8988T (cell line): ENCODE results near the gene SYAP1.
"Not testable (repeated sequence)": the region's sequence is repeated elsewhere in the genome, so short reads cannot be mapped to it uniquely, and the experiment has no call there.

ENCODE experiments used
- DNase-seq: peaks from one replicate; pipeline ENCODE4 v3.0.0; 2011

The SYAP1 gene

DNA sequence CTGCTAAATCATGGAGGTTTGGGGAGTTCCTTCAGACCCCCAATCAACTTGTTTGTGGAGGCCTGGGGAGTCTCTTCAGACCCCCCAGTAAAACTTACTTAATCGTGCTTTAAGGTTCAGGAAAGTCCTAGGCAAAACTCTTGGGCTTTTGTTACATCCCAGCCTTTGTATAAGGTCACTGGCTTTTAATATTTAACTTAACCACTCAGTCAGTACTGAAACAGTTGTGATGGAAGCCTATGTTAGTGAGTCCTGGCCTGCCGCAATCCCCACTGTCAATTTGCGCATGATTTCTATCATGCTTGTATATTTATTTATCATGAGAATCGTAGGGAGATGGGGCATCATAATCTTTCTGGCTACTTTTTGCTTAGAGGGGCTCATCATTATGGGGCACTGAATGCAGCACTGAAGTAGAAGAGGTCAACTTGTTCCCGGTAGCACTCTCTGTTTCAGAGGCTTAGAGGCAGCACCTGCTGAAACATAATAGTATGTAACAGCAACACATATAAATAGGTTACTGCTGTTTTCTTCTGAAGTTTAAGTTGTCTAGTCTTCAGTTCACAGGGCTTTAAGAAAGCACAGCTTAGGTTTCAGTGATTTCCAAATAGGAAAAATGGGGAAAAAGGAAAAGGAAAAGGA lies 7.1 kb downstream of the SYAP1 start:
- not testable (repeated sequence) for DNase-seq

DNA sequence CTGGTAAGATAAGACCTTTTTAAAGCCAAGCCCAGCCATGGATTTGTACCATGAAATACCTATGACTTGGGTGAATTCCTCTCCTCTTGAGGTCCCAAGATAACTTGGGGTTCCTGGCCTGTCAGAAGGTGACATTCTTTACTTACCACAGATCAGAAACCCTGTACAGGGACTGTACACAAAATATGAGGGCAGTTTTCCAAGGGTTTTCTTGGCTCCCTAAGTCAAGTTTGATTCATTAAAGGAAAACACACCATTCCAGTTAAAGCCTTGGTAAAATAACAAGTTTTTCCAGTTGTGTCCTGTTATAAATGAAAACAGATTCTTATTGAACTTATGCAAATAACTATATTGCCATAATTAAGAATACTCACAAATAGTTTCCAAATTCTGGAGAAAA lies 8.2 kb downstream of the SYAP1 start:
- DNase-seq = no peak

DNA sequence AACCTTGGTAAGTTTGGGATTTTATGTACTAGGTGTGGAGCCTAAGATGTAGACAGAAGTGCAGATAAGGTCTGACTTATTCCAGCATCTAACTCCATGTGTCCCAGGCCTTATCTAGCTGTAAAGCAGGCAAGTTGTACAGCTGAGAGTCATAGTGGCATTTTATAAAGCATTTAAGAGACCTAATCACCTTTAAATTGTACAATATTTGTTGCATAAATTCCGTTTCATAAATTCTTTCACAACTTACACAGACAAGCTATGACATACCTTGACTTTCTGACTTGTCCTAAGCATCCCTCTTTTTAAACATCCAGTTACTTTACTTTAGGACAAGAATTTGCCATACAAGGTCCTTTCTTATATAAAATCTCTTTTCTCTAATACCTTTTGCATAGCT lies 11.0 kb downstream of the SYAP1 start:
- DNase-seq = no peak

DNA sequence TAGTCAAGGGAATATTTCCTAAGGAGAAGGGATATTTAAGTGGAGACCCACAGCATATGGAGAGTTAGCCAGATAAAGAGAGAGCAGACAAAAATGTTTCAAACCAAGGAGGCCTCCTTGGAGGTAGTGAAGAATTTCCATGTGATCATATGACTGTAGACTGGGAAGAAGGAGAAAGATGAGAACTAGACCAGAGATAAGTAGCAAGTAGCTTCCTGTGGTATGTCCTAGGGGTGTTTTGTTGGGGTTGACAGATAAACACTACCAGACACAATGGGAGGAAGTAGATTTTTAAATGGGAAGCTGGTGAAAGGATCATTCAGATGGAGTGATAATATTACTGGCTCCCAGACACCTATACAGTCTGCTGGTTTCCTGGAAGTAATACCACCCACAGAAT lies 13.6 kb downstream of the SYAP1 start:
- no peak for DNase-seq

DNA sequence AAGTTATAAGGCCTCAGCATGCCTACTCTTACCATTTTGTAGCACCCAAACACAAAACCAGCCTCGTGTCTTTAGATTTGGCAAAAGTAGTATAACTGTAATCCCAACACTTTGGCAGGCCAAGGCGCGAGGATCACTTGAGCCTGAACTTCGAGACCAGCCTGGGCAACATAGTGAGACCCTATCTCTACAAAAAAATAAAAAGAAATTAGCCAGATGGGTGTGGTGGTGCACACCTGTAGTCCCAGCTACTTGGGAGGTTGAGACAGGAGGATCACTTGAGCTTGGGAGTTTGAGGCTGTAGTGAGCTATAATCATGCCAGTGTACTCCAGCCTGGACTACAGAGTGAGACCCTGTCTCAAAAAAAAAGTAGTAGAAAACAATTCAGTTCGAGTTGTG lies 17.6 kb downstream of the SYAP1 start:
- no peak for DNase-seq

DNA sequence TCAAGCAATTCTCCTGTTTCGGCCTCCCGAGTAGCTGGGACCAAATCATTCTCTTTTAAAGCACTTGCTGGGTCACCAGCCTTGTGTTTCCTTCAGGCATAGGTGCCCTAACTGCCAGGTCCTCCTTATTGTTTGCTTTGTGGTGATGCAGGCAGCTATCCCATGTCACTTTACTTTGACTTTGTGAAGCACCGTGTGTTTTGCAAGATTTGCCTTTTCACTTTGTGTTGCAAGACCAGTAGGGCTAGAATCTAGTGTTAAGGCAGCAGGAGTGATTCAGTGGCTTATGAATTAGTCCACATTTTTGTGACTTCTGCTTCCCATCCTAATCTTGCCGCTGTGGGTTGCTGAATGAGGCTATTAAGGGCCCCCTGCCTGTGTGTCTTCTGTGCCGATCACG lies 20.2 kb downstream of the SYAP1 start:
- DNase-seq = no peak

DNA sequence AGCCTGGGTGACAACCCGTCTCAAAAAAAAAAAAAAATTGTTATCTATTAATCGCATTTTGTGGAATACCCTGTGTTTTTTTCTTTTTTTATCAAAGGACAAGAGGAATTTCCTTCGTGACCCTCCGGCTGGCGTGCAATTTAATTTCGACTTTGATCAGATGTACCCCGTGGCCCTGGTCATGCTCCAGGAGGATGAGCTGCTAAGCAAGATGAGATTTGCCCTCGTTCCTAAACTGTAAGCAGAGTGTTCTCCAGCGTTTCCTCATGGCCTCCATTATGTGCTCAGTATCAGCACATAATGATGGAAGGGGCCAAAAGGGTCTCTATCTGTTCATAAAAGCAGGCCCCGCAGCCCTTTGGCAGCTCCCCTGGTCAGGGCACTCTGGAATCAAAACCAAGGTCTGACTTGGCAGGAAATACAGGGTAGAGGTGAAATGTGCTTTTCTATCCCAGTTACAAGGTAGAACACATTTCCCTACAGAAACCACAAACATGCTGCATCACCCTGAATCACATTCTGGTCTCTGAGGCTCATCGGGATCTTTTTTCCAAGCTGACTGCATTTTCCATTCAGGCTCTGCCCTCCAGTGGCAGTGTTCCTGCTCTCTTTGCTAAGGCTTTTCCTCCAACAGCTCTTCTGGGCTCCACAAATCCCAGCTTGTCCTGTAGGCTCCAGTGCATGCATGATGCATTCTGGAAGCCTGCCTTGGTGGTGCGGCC lies 24.4 kb downstream of the SYAP1 start:
- peak; percentile 24 for DNase-seq

DNA sequence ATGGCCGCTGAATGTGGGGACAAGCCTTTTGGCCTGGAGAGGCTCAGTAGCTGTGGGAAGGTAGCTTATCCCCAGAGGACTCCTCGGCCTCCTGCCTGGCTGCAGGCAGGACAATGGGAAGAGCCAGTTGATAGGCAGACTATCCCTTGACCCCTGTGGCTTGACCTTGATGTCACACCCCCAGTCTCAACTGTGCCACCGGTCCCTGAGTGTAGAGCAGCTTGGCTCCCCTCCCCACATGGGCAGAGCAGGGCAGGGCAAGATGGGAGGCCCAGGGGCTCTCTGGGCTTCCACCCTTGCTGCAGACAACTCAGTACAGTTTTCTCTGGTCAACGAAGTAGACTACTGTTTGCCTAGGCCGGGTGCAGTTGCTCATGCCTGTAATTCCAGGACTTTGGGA lies 25.7 kb downstream of the SYAP1 start:
- no peak for DNase-seq

DNA sequence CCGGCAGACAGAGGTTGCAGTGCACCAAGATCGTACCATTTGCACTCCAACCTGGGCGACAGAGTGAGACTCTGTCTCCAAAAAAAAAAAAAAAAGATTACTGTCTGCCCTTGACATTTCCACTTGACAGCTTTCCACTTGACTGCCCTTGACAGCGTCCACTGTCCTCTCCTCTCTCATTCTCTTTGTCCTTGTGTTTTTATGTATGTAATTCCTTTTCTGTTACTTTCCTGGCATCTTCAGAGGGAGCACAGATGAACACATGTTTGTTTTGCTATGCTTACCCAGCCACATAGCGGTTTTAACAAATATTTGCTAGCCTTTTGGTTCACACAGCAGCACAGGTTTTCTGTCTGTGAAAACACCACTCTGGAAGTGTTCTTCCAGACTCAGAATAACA lies 26.2 kb downstream of the SYAP1 start:
- no peak for DNase-seq

DNA sequence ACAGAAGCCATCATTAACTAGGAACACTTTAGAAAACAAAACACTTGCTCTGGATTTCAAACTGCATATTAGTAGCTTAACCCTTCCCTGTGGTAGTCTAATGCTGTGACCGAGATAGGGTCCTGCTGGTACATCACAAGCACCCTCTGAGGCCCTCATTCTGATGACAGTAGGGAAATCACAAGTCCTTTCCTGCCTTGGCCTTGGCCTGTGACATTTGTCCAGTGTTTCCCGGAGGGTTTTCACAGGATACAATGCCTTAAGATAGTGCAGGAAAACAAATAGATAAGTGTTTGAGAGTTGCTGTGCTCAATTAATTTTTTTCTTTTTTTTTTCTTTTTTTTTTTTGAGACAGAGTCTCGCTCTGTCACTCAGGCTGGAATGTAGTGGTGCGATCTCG lies 29.0 kb downstream of the SYAP1 start:
- no peak for DNase-seq

DNA sequence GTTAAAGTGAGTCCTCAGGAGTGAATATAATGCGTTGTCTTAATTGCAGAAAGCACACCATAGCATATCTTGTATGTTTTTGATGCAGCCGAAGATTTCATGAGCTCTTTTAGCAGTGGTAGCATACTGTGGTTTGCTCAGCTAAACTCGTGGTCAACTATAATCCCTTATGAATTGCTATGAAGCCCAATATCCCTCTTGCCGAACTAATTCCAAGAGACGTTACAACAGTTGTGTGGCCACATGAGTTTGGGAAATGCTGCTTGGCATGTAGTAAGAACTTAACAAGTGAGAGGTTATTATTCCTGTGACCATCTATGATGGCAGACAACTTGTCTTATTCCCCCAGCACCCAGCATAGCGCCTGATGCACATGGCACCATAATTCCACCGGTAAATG lies 30.7 kb downstream of the SYAP1 start:
- DNase-seq = no peak

DNA sequence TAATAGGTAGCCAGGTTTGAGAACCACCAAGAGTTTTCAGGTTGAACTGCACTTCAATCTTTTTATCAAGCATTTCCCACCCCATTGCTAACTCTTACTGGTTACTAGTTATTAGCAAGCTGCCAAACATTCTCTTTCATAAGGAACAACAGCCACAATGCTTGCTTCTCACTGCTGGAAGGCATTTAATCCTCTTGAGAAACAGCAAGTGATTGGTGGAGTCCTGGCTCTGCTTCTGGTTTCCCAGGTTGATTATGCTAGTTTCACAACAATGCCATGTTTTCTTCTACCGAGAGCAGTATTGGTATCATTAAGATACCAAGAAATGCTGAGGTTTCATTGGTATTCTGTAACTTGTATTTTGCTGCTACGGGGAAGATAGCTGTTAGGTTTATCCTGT lies 34.6 kb downstream of the SYAP1 start:
- no peak for DNase-seq

DNA sequence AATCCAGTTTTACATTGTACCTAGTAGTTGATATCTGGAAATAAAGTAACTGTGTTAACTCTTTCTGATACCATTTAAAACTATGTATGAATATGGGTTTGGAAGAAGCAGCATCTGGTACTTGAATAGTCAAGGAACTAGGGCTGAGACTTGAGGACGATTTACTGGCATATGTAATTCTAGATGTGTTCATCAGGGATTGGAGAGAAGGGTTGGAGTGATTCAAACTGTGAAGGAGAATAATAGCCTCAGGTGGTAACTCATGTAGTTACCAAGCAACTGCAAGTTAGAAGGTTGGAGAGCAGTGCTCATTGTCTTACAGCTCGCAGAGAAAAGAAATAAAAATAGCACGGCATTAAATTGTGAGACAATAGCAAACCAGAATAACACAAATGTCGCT lies 37.3 kb downstream of the SYAP1 start:
- no peak for DNase-seq

DNA sequence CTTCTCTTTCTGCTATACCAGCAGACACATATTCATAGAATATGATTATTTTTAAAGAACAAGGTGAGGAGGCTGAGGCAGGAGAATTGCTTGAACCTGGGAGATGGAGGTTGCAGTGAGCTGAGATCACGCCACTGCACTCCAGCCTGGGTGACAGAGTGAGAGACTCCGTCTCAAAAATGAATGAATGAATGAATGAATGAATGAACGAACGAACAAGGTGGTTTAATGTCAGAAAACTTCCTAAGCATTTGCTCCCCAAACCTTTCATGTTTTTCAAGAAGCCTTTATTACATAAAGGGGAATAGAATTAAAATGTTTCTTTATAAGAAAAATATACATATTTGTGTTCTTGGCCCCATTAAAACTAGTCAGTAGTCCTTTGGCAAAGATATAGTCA lies 42.1 kb downstream of the SYAP1 start:
- DNase-seq = not testable (repeated sequence)

DNA sequence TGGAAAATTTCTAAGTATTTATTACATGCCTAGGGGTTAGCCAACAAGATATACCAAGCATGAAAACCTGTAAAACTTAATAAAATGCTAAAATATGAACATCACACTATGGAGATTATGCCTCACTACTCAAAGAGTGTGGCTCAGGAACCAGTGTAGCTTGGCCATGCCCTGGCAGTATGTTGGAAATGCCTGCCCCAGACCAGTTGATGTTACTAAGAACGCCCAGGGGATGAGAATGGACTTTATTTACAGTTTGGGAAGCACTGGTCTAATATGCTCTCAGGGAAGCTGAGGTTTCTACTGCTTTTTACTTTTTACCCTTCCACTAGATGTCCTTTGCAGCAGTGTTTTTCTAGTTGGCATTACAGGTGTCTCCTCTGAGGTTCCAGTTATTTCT lies 43.2 kb downstream of the SYAP1 start:
- DNase-seq = no peak

DNA sequence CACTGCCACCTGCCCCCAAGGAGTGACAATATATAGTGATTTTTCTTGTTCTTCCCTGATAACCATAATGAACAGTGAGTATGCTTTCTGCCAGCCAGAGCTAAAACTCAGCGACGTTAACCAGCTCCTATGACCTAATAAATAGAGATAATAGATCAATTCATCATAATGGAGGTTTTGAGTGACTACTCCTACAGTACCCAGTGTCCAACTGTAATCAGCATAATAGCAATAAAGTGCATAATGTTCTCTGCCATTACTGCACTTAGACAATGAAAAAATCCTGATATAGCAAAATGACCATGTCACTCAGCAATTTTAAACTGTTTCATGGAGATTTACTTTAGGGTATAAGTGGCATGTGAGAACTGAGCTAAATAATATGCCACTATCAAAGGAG lies 46.2 kb downstream of the SYAP1 start:
- no peak for DNase-seq

DNA sequence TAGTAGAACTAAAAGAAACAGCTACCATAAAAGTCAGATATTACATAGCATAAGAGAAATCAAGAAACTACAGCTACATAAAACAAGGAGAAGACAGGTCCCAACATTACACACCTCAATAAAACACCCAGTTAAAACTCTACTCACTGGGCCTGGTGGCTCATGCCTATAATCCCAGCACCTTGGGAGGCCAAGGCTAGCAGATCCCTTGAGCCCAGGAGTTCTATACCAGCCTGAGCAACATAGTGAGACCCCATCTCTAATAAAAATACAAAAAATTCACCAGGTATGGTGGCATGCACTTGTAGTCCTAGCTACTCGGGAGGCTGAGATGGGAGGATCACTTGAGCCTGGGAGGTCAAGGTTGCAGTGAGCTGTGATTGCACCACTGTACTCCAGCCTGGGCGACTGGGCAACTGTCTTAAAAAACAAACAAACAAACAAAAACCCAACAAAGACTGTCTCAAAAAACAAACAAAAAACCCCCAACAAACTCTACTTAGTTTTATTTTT lies 51.6 kb downstream of the SYAP1 start:
- no peak for DNase-seq

DNA sequence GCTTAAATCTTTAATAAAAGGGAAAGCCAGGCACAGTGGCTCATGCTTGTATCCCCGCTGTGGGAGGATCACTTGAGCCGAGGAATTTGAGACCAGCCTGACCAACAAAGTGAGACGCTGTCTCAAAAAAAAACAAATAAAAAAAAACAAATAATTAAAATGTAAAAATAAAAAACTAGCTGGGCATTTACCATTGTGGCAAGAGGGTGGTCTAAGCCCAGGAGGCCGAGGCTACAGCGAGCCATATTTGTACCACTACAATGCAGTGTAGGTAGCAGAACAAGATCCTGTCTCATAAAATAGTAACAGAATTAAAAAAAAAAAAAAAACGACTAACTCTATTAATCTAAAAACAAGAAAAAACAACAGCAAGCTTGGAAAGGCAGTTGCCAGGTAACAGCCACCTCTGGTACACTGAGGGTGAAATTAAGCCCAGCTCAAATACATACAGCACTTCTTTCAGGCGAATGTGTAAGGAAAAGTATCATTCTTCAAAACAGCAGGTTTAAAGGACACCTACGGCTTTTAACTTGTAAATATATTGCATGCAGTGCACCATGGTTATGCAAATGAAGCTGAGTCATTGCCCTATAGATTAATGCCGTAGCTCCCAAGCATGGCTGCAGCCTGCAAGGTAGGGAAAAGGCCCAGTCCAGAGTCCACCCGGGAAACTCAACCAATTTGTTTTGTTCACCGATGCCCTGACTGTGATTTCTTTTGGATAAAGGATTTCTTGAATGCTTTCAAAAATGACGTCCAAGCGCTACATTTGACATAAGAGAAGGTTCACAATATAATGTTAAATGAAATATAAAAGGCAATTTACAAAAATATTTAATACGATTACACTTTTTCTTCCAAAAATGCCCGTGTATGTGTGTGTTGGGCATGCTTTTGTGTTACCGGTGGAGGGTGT lies 52.3 kb downstream of the SYAP1 start:
- DNase-seq = no peak

DNA sequence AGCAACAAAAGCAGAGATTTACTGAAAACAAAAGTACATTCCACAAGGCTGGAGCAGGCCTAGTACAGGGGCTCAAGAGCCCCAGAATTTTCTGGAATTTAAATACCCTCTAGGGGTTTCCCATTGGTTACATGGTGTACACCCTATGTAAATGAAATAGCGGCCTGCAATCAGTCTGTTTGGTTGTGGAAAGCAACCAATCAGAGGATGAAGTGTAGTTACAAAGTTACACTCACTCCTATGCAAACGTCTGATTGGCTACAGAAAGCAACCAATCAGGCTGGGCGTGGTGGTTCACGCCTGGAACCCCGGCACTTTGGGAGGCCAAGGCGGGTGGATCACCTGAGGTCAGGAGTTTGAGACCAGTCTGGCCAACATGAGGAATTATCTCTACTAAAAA lies 53.0 kb downstream of the SYAP1 start:
- DNase-seq = no peak

DNA sequence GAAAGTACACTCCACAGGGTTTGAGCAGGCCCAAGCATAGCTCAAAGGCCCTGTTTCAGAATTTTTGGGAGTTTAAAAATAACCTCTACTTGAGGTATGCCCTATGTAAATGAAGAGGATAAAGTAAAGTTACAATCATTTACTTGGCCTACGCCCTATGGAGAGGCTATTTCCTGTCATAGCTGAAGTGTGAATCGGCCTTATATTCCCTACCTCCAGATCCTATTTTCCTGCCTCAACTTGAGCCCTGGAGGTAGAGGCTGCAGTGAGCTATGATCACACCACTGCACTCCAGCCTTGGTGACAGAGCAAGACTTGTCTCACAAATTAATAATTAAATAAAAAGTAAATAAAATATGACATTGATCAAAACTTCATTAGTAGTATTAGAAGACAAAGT lies 55.3 kb downstream of the SYAP1 start:
- DNase-seq = no peak

DNA sequence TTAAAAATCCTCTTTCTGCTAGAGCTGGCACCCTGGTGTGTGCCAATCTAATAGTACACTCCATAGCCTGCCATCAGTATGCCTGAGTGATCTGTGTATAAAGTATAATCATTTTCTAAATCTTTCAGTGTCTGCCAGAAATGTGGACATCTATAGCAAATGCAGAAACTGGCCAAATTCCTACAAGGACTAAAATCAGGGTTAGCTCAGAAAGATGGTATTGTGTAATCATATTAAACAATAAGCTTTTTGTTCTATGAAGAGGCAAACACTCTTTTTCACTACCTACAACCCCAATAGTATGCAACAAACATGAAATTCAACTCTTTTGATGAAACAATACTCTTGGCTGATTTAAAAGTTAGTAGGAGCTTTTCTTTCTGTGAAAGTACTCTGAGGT lies 59.1 kb downstream of the SYAP1 start:
- DNase-seq = no peak

DNA sequence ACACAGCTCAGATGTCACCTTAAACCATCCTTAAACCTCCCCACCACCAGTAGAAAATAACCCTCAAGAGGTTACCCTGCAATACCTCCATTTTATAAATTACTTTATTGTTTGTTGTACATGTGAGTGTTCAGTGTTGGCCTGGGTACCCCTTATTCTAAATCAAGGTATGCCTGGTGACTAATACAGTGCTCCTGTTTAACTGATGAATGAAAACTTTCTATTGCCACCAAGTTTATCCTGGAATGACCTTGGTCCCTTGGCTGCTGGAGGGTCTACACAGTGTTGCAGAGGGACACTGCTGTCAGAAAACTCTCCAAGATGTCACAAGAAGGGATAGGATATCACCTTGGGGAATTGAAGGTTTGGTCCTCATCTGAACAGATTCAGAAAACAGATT lies 59.6 kb downstream of the SYAP1 start:
- DNase-seq = no peak

DNA sequence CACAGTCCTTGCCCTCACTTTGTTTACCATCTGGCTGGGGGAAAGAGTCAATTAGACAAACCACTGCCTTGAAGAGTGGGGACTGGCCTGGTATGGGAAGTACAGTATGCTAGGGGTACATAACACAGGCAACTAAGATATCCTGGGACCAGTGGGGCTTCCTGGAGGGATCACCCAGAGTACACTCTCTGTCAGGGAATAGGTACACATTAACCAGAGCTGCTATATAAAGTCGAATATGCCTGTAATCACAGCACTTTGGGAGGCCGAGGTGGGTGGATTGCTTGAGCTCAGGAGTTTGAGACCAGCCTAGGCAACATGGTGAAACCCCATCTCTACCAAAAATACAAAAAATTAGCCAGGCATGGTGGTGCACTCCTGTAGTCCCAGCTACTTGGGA lies 60.4 kb downstream of the SYAP1 start:
- not testable (repeated sequence) for DNase-seq

DNA sequence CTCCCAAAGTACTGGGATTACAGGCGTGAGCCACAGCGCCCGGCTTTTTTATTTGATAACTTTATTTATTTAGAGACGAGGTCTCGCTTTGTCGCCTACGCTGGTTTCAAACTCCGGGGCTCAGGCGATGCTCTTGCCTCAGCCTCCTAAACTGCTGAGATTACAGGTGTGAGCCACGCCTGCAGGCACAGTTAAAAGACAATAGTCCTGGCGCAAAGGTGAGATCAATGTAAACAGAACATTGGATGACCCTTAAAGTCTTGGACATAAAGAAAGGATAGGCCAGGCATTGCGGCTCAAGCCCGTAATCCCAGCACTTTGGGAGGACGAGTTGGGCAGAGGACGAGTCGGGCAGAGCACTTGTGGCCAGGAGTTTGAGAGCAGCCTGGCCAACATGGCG lies 64.0 kb downstream of the SYAP1 start:
- no peak for DNase-seq
